ENCODE results near the gene EIF2D.

DNA sequence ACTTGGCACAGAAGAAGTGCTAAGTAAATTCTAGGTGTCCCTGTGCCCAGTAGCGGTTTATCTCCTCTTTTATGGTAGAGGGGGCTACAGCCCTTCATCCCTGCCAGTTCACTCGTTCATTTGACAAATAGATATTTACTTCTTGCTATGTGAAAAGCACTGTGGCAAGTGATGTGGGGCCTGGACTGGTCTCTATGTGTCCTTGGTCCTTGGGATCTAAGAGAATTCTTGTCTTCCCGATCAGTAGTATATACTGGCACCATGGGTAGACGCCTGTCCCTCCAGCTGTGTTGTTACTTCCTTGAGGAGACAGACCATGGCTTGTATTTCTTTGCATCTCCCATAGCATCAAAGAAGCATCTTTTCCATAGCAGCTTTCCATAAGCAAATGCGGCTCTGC, 29.7 kb downstream of the EIF2D start:
- no peak for TF ChIP-seq ZNF274 (IDR thresholded peaks at IDR 0.05; ENCODE audit: low read depth, low read length)
- no peak for TF ChIP-seq SUZ12 (IDR thresholded peaks at IDR 0.05; ENCODE audit: extremely low read depth, insufficient read depth, insufficient read length)
